SK-N-SH (cell line): ENCODE data around the gene TMEM106B. TPM values are rescaled to one million over a fixed set of nuclear protein-coding genes. Genes with fewer than 3 reads are reported as not detected.
"Not testable (repeated sequence)": the region's sequence is repeated elsewhere in the genome, so short reads cannot be mapped to it uniquely, and the experiment has no call there.

Source experiments
- CTCF ChIA-PET: fragments of 300-600, 350-600 bp; formaldehyde crosslinking; extraction: SDS; loops from one replicate; lab custom pipeline; 2021; lab: Yijun Ruan, JAX
- POLR2A ChIA-PET: fragments of 350-600 bp; sonication (Branson Sonifier 250); formaldehyde crosslinking; extraction: SDS; loops from one replicate; lab custom pipeline; 2020; ENCODE audit warnings: antibody characterized with exemption, inconsistent platforms; lab: Yijun Ruan, JAX
- DNase-seq: peaks from one replicate; pipeline ENCODE4 v3.0.0; 2012
- H2AFZ ChIP-seq: fragments of 200-600 bp; sonication (generic); 2 replicates; pipeline ENCODE4 v1.8.1; 2016; ENCODE audit warnings: antibody characterized with exemption, mild to moderate bottlenecking, low read depth
- H3F3A ChIP-seq: fragments of 200-600 bp; sonication (generic); replicated peaks from 2 replicates; pipeline ENCODE3; 2016; ENCODE audit warnings: antibody characterized with exemption, mild to moderate bottlenecking; ENCODE audit not compliant: insufficient read depth
- H3K27ac ChIP-seq, 2 experiments: fragments of 200-500 bp in 1 of 2; fragments of 200-600 bp in 1 of 2; sonication (Bioruptor generic) in 1 of 2; sonication (generic), shearing (Covaris generic) in 1 of 2; 2 replicates each; pipeline versions ENCODE4 v1.5.1 to v1.6.1; 2014 to 2016; ENCODE audit warnings: low read depth in 2 of 2, inconsistent platforms in 1 of 2, low read length in 1 of 2, mild to moderate bottlenecking in 1 of 2, mixed read lengths in 1 of 2
- H3K27me3 ChIP-seq: fragments of 200-600 bp; sonication (generic), shearing (Covaris generic); 2 replicates; pipeline ENCODE4 v1.6.1; 2016; ENCODE audit warnings: mixed run types; ENCODE audit not compliant: insufficient read depth
- H3K36me3 ChIP-seq, 2 experiments: fragments of 200-500 bp in 1 of 2; fragments of 200-600 bp in 1 of 2; sonication (Bioruptor generic) in 1 of 2; sonication (generic) in 1 of 2; replicated peaks in 1 of 2; 2 replicates each; pipeline versions ENCODE3 to v1.5.1; 2014 to 2016; ENCODE audit warnings: low read length in 1 of 2, mild to moderate bottlenecking in 1 of 2; ENCODE audit not compliant: insufficient read depth in 2 of 2, control insufficient read depth in 1 of 2
- H3K4me1 ChIP-seq, 2 experiments: fragments of 200-500 bp in 1 of 2; fragments of 200-600 bp in 1 of 2; sonication (Bioruptor generic) in 1 of 2; sonication (generic), shearing (Covaris generic) in 1 of 2; 2 replicates each; pipeline versions ENCODE4 v1.5.1 to v1.6.1; 2014 to 2016; ENCODE audit warnings: low read depth in 1 of 2, low read length in 1 of 2, mixed run types in 1 of 2; ENCODE audit not compliant: insufficient read depth in 2 of 2, control insufficient read depth in 1 of 2
- H3K4me2 ChIP-seq: fragments of 200-600 bp; sonication (generic), shearing (Covaris generic); 2 replicates; pipeline ENCODE4 v1.6.1; 2017; ENCODE audit warnings: mixed run types
- H3K4me3 ChIP-seq, 2 experiments: fragments of 200-500 bp in 1 of 2; fragments of 200-600 bp in 1 of 2; sonication (Bioruptor generic) in 1 of 2; sonication (generic), shearing (Covaris generic) in 1 of 2; 2 replicates each; pipeline versions ENCODE4 v1.5.1 to v1.8.1; 2014 to 2016; ENCODE audit warnings: low read depth in 2 of 2, inconsistent platforms in 1 of 2, low read length in 1 of 2, mild to moderate bottlenecking in 1 of 2, mixed read lengths in 1 of 2, moderate library complexity in 1 of 2
- H3K79me2 ChIP-seq: fragments of 200-600 bp; sonication (generic); 2 replicates; pipeline ENCODE4 v1.8.1; 2017; ENCODE audit warnings: mild to moderate bottlenecking; ENCODE audit not compliant: insufficient read depth
- H3K9ac ChIP-seq: fragments of 200-600 bp; sonication (generic); 2 replicates; pipeline ENCODE4 v1.6.1; 2017; ENCODE audit warnings: mixed run types
- H3K9me2 ChIP-seq: fragments of 200-600 bp; sonication (generic); 2 replicates; pipeline ENCODE4 v1.6.1; 2017; ENCODE audit warnings: mixed run types
- H3K9me3 ChIP-seq: fragments of 200-600 bp; sonication (generic); 2 replicates; pipeline ENCODE4 v1.6.1; 2017; ENCODE audit warnings: mixed run types, mild to moderate bottlenecking, moderate library complexity
- H4K20me1 ChIP-seq: fragments of 200-600 bp; sonication (generic); 2 replicates; pipeline ENCODE4 v1.6.1; 2017; ENCODE audit warnings: mild to moderate bottlenecking, mixed run types; ENCODE audit not compliant: insufficient read depth
- EP300 ChIP-seq, 2 experiments: IDR thresholded peaks; 2 replicates each; pipeline versions ENCODE4 v1.4.0 to v1.6.1; 2012; ENCODE audit warnings: borderline replicate concordance in 1 of 2, low read depth in 1 of 2, low read length in 1 of 2
- EZH2phosphoT487 ChIP-seq: fragments of 200-600 bp; sonication (generic); IDR thresholded peaks from 2 replicates; pipeline ENCODE4 v1.6.1; 2017; ENCODE audit warnings: low read depth, mixed run types, mild to moderate bottlenecking, antibody characterized with exemption, moderate library complexity, borderline replicate concordance
- FOXJ3 ChIP-seq: sonication (generic); formaldehyde crosslinking; IDR thresholded peaks from 2 replicates; pipeline ENCODE4 v1.5.1; 2020; ENCODE audit warnings: mild to moderate bottlenecking, missing genetic modification reagents
- GATA2 ChIP-seq: sonication (generic); formaldehyde crosslinking; IDR thresholded peaks from 2 replicates; pipeline ENCODE4 v1.5.0; 2020; ENCODE audit warnings: mild to moderate bottlenecking, missing genetic modification reagents
- JUND ChIP-seq: IDR thresholded peaks from 2 replicates; pipeline ENCODE4 v1.4.0; 2012
- MEF2A ChIP-seq: IDR thresholded peaks from 2 replicates; pipeline ENCODE4 v1.4.0; 2012; ENCODE audit warnings: low read depth, borderline replicate concordance
- MXI1 ChIP-seq: IDR thresholded peaks from 2 replicates; pipeline ENCODE4 v1.6.1; 2012; ENCODE audit warnings: mild to moderate bottlenecking, low read depth, low read length, improper control_type of control experiment
- NFIC ChIP-seq: IDR thresholded peaks from 2 replicates; pipeline ENCODE4 v1.4.0; 2012; ENCODE audit warnings: borderline replicate concordance
- TCF12 ChIP-seq: IDR thresholded peaks from 2 replicates; pipeline ENCODE4 v1.4.0; 2012
- TEAD4 ChIP-seq: IDR thresholded peaks from 2 replicates; pipeline ENCODE4 v1.4.0; 2012; ENCODE audit warnings: mild to moderate bottlenecking, borderline replicate concordance; ENCODE audit not compliant: insufficient read depth
- WGBS: methylation state at CpG from one replicate; pipeline ENCODE4 v1.1.6; 2017; ENCODE audit warnings: low lambda C conversion rate; 5-methylcytosine and 5-hydroxymethylcytosine counted together
- polyA plus RNA-seq, 3 experiments: library from polyadenylated mRNA; depleted of rRNA; stranded (reverse); fragments of >200 nt; gene quantifications; 2 replicates each; pipeline ENCODE4 v1.2.3, GENCODE V29; 2012
- TF ChIP-seq, protein P1 (sequence below): fragments of 150-350 bp; IDR thresholded peaks from 2 replicates; pipeline ENCODE4 v1.6.1; 2017; ENCODE audit warnings: antibody characterized with exemption, low read length, low read depth, borderline replicate concordance
- TF ChIP-seq, protein P2 (sequence below): fragments of 200-600 bp; sonication (generic); IDR thresholded peaks from 2 replicates; pipeline ENCODE4 v1.6.1; 2017; ENCODE audit warnings: antibody characterized with exemption, mild to moderate bottlenecking, moderate library complexity

TMEM106B gene
- polyA plus RNA-seq, 1 of the 3 experiments (the other 2 are of a cell fraction), result 20.4 TPM

DNA sequence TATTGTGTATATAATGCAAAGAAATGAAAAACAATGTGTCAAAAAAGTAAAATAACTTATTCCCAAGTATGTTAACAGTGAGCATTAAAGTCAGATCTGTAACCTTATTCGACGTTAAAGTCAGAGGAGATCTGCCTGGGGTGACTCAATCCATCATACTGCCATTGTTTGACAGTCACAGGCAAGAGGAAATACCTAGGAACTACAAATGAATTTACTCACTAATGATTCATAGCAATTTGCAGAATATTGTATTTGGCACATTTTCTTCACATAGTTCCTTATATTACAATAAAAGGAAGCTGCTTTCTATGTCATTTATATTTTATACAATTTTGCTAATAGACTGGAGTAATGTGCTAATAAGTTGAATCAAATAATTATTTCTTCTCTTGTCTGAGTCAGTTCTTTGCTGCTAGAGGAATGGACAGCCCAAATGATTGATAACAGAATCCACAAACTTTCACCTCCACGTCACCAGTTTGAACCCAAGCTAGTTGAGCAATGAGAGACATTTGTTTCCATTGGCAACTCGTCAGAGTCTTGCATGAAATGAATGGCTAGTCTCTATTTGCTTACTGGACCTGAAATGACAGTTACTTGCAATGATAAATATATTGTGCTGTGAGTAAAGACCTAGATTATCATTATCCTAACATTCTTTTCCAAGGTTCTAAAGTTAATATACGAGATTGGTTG, 48.5 kb upstream of the TMEM106B start (continued):
- TF ChIP-seq MXI1, result no peak
- no peak for TF ChIP-seq JUND
- no peak for TF ChIP-seq EP300 (IDR thresholded peaks at IDR 0.05; ENCODE audit: borderline replicate concordance in 1 of 2, low read depth in 1 of 2, low read length in 1 of 2)
- no peak for TF ChIP-seq GATA2
- TF ChIP-seq, protein P1, sequence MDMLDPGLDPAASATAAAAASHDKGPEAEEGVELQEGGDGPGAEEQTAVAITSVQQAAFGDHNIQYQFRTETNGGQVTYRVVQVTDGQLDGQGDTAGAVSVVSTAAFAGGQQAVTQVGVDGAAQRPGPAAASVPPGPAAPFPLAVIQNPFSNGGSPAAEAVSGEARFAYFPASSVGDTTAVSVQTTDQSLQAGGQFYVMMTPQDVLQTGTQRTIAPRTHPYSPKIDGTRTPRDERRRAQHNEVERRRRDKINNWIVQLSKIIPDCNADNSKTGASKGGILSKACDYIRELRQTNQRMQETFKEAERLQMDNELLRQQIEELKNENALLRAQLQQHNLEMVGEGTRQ, result no peak
- no peak for TF ChIP-seq MEF2A
- no peak for TF ChIP-seq TCF12

GRCh38 chr7:12168065-12168464, 43.0 kb upstream of the TMEM106B start:
- POLR2A ChIA-PET, H3K27me3 ChIP-seq, H3K9me3 ChIP-seq, H3F3A ChIP-seq, H2AFZ ChIP-seq, H3K27ac ChIP-seq, H3K36me3 ChIP-seq, H3K9ac ChIP-seq, H3K4me1 ChIP-seq, H3K79me2 ChIP-seq, DNase-seq, H3K4me3 ChIP-seq, H3K4me2 ChIP-seq, H3K9me2 ChIP-seq, CTCF ChIA-PET, H4K20me1 ChIP-seq: not testable (repeated sequence)
- WGBS, result 16% methylated on average over 3 of the region's 3 CpGs

DNA sequence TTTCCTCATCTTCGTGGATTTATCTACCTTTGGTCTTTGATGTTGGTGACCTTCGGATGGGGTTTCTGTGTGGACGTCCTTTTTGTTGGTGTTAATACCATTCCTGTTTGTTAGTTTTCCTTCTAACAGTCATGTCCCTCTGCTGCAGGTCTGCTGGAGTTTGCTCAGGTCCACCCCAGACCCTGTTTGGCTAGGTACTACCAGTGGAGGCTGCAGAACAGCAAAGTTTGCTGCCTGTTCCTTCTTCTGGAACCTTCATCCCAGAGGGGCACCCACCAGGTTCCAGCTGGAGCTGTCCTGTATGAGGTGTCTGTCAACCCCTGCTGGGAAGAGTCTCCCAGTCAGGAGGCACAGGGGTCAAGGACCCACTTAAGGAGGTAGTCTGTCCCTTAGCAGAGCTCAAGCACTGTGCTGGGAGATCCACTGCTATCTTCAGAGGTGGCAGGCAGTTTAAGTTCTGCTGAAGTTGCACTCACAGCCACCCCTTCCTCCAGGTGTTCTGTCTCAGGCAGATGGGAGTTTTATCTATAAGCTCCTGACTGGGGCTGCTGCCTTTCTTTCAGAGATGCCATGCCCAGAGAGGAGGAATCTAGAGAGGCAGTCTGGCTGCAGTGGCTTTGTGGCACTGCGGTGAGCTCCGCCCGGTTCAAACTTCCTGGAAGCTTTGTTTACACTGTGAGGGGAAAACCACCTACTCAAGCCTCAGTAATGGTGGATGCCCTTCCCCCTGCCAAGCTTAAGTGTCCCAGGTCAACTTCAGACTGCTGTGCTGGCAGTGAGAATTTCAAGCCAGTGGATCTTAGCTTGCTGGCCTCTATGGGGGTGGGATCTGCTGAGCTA, 40.9 kb upstream of the TMEM106B start:
- H3K27ac ChIP-seq, H3K4me2 ChIP-seq, H3K36me3 ChIP-seq: not testable (repeated sequence)

GRCh38 chr7:12173671-12174070, 37.4 kb upstream of the TMEM106B start:
- CTCF ChIA-PET, result no interaction called here
- no peaks in the 10 kb centered on the region for H3K9me2 ChIP-seq

More for the DNA sequence above, 40.9 kb upstream of the TMEM106B start:
- CTCF ChIA-PET, result interaction anchor here (0.7 kb wide), 1 partner anchor 170 kb away, joined by 4 read pairs; no protein-coding TSS in a partner anchor
- POLR2A ChIA-PET, H3K4me1 ChIP-seq, H3K9me3 ChIP-seq, H3K79me2 ChIP-seq, H4K20me1 ChIP-seq, H3F3A ChIP-seq, DNase-seq, H3K9ac ChIP-seq, H3K27me3 ChIP-seq, H2AFZ ChIP-seq, H3K4me3 ChIP-seq, H3K9me2 ChIP-seq: not testable (repeated sequence)
- WGBS, result 60% methylated on average over 4 of the region's 6 CpGs

More at GRCh38 chr7:12173671-12174070, 37.4 kb upstream of the TMEM106B start:
- Histone ChIP-seq H3K4me2 (no peak overlapping the region), H3K9me3 (no peaks in the 10 kb centered on the region), H3K79me2 (no peaks in the 10 kb centered on the region), H3K36me3 (no peaks in the 10 kb centered on the region), H3K27ac (no peak overlapping the region), H2AFZ (no peak overlapping the region), H3K9ac (no peak overlapping the region), H3K4me3 (no peak overlapping the region), H3F3A (no peaks in the 10 kb centered on the region)
- no peak for DNase-seq
- POLR2A ChIA-PET, result no interaction called here
- TF ChIP-seq EZH2phosphoT487 (no peak), FOXJ3 (no peak), JUND (no peak), NFIC (no peak), TEAD4 (no peak)
- TF ChIP-seq, protein P2, sequence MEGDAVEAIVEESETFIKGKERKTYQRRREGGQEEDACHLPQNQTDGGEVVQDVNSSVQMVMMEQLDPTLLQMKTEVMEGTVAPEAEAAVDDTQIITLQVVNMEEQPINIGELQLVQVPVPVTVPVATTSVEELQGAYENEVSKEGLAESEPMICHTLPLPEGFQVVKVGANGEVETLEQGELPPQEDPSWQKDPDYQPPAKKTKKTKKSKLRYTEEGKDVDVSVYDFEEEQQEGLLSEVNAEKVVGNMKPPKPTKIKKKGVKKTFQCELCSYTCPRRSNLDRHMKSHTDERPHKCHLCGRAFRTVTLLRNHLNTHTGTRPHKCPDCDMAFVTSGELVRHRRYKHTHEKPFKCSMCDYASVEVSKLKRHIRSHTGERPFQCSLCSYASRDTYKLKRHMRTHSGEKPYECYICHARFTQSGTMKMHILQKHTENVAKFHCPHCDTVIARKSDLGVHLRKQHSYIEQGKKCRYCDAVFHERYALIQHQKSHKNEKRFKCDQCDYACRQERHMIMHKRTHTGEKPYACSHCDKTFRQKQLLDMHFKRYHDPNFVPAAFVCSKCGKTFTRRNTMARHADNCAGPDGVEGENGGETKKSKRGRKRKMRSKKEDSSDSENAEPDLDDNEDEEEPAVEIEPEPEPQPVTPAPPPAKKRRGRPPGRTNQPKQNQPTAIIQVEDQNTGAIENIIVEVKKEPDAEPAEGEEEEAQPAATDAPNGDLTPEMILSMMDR, result no peak
- TF ChIP-seq, all 33 proteins: peak for 0
- Histone ChIP-seq H3K4me1 (no peaks in the 10 kb centered on the region), H3K27me3 (no peaks in the 10 kb centered on the region), H4K20me1 (no peaks in the 10 kb centered on the region)
- WGBS, result 18% methylated on average over 2 of the region's 2 CpGs
